Fibroblast of villous mesenchyme (primary cell): ENCODE data around the gene SMURF1. TPM values are rescaled to one million over a fixed set of nuclear protein-coding genes. Genes with fewer than 3 reads are reported as not detected.
"Not testable (repeated sequence)": the region's sequence is repeated elsewhere in the genome, so short reads cannot be mapped to it uniquely, and the experiment has no call there.

Experiments
- DNase-seq: peaks from one replicate; pipeline ENCODE4 v3.0.0-alpha.2; 2010; ENCODE audit warnings: low read depth
- H3K4me3 ChIP-seq: 2 replicates; pipeline ENCODE4 v1.5.1; 2011; ENCODE audit warnings: low read depth, mild to moderate bottlenecking, low read length
- CTCF ChIP-seq: IDR thresholded peaks from 2 replicates; pipeline ENCODE4 v1.5.1; 2012; ENCODE audit warnings: low read depth, mild to moderate bottlenecking, low read length; ENCODE audit not compliant: insufficient read depth
- total RNA-seq: library from RNA; depleted of rRNA; stranded (reverse); fragments of >200 nt; gene quantifications from 2 replicates; pipeline ENCODE4 v1.2.3, GENCODE V29; 2012

Gene SMURF1
- total RNA-seq, 1 donor = 29.8 TPM

DNA sequence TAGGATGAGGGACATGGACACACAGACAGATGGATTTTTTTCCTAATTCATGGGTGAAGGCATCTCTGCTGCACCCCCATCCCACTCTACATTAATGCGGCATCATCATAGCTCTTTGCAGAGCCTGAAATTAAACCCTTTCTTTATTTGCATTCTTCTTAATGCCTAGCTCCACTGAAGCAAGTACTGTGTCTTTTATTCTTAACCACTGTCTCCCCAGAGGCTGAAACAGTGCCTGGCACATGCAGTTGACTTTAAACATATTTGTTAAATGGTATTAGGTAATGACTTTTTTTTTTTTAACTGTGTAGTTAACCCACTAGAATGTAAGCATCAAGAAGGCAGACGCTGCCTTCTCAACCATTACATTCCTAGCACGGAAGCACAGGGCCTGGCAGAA lies 73.5 kb downstream of the SMURF1 start:
- H3K4me3 ChIP-seq = no peak overlapping the region
- no peak for TF ChIP-seq CTCF
- DNase-seq = no peak

GRCh38 chr7:99061001-99061776 lies 82.7 kb downstream of the SMURF1 start:
- H3K4me3 ChIP-seq = no peak overlapping the region
- TF ChIP-seq CTCF = no peak
- DNase-seq = no peak

- no peak overlapping the region for H3K4me3 ChIP-seq
- no peak for DNase-seq
- TF ChIP-seq CTCF = no peak
Observed at GRCh38 chr7:99054781-99055180, 89.1 kb downstream of the SMURF1 start.

DNA sequence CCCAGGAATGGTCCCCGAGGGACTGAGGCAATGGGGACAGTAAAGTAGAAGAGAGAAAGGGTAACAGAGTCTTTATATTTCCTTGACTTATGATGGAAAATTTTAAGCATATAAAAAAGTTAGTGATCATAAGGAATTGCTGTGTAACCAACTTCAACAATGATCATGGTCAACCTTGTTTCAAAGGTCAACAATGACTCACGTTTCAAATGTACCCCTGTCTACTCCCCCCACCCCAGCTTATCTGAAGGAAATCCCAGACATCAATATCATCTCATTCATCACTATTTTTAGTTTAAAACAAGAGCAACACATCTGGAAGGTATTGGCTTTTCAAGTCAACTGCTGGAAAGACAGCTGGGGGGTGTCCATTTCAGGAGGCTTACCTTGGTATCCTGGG lies 92.9 kb downstream of the SMURF1 start:
- no peak overlapping the region for H3K4me3 ChIP-seq
- no peak for DNase-seq
- TF ChIP-seq CTCF = no peak

DNA sequence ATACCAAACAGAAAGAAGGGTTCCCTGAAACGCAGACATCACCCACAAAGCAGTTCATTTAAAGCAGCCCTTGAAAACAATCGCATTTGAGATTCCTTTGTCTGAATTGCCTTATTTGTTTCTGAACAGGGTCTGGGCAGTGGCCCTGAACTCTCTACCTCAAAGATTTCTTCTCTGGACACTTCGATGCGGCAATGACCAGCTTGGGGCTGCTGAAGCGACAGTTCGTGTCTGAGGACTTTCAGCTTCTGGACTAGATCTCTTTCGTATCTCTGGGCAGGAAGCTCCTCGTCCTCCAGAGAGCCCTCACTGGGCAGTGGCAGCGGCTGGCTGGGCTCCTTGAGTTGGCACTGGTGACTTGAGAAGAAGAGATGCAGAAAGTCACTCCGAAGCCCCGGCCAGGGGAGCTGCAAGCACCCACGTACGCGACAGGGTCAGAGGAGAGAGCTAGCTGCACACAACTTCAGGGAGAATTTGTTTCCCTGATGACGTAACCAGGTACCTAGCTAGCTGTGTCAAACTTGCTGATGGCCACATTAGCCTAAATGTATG lies 96.3 kb downstream of the SMURF1 start:
- H3K4me3 ChIP-seq = no peak overlapping the region
- no peak for DNase-seq
- TF ChIP-seq CTCF = no peak

- DNase-seq = no peak
- TF ChIP-seq CTCF = no peak
- no peak overlapping the region for H3K4me3 ChIP-seq
Observed at GRCh38 chr7:99046722-99047121, 97.2 kb downstream of the SMURF1 start.

DNA sequence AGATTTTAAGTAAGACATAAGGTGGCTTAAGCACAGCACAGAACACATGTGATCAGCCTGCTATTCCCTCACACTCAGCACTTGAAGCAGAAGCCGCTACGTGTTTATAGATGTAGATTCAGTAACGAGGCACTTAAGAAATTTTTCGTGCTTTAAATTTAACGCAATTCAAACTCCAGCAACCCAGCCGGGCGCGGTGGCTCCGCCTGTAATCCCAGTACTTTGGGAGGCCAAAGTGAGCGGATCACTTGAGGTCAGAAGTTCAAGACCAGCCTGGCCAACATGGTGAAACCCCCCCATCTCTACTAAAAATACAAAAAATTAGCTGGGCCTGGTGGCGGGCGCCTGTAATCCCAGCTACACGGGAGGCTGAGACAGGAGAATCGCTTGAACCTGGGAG lies 97.6 kb downstream of the SMURF1 start:
- H3K4me3 ChIP-seq, DNase-seq: not testable (repeated sequence)

GRCh38 chr7:99044858-99045257 lies 99.0 kb downstream of the SMURF1 start:
- DNase-seq, H3K4me3 ChIP-seq: not testable (repeated sequence)
